Measurements from ENCODE around the gene OR51A2. TPM values are rescaled to one million over a fixed set of nuclear protein-coding genes. Genes with fewer than 3 reads are reported as not detected.

Gene OR51A2, protein sequence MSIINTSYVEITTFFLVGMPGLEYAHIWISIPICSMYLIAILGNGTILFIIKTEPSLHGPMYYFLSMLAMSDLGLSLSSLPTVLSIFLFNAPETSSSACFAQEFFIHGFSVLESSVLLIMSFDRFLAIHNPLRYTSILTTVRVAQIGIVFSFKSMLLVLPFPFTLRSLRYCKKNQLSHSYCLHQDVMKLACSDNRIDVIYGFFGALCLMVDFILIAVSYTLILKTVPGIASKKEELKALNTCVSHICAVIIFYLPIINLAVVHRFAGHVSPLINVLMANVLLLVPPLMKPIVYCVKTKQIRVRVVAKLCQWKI
- total RNA-seq: not detected in 2 replicates

DNA sequence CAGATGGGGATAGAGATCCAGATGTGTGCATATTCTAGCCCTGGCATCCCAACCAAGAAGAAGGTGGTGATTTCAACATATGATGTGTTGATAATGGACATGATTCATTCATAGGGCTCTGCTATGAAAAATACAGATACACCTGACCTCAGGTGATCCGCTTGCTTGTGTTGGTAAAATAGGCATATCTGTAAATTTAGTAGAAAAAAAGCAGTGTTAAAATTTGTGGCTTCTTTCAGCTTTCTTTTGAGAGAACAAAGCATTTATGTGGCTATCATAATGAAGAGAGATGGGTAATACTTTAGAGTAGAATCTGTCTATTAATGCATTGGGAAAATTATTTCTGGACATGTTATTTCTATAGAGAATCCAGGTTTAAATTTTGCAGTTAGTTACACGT is at the start of gene OR51A2:
Gene OR51A2 (minus strand): TSS at position 101 of the 400 bp plus-strand sequence. CDS start 0 bp downstream, at position 101.

DNA sequence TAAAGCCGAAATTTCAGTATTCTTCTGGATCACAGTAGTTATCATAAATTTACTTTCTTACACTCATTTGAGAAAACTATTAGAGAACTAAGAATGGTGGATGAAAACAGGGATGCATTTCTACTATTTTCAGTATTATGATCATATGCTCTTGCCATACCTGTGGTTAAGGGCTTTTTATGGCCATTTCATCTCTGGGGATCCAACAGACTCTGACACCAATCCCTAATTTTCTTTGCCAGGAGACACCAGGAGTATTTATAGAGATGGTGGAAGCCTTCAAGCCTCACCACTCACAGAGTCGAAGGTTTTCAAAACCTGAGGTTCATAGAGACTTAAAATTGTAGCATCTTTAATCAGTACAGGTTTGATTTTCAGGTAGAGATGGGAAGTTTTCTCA is 39.0 kb upstream of the OR51A2 start, which contains the start of gene OR51L1:
Gene OR51L1 (plus strand): TSS at position 301 of the 400 bp plus-strand sequence. CDS start 4,132 bp downstream, outside the sequence.

DNA sequence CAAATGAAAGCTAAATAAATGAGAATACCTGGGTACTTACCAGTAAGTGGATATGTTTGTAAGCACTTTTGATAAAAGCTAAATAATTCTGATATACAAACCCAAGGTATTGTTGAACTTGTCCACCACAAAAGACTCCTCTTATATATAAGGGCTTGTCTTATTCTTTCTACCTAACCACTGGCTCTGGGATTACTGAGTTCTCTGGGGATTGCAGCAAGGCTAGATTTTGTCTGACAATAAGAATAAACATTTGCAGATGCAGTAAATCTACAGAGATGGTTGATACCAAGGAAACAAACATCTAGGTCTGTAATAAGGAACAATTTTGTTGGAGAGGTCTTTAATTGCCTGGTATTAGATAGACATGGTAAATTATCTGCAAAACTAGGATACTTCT is 8.0 kb downstream of the OR51A2 start, which contains the start of gene OR51A4:
Gene OR51A4 (minus strand): TSS at position 101 of the 400 bp plus-strand sequence. CDS start 505 bp downstream, outside the sequence.

DNA sequence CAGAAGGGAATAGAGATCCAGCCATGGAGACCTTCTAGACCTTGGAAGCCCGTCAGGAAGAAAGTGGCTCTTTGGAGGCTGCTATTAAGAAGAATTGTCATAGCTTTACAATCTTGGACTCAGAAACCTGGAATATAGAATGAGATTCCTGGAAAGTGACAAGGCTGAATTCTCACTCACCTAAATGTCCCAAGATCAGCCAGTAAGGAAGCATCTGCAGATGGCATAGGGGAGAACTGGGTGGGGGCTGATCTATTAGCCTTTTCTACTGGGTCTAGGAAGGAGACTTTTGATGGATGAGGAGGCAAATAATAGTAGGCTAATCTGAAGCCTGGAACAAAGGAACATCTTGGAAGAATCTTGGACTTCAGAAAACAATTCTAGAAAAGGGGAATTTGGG is 31.3 kb downstream of the OR51A2 start, which contains the start of gene OR51G1:
Gene OR51G1 (minus strand): TSS at position 101 of the 400 bp plus-strand sequence. CDS start 0 bp downstream, at position 101.

DNA sequence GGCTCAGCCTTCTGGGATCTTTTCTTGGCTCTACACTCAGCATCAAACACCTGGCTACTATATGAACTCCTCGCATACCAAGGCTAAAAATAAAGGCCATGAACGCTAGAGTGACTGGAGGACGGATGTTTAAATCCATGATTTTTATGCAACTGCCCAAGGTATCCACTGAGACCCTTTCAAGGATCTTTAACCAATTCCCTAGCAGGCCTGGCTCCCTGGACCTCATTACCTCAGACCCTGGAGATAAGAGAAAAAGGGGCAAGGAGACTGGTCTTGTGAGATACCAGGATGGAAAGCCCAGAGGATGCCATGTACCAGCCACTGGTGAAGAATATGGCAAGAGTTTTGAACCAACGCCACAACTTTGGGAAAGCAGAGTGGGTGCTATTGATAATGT is 36.3 kb downstream of the OR51A2 start, which contains the start of gene OR51G2:
Gene OR51G2 (minus strand): TSS at position 101 of the 400 bp plus-strand sequence. CDS start 3,687 bp downstream, outside the sequence.

Other genes with a start within 250 kb of the OR51A2 start
- gene OR51F1, start 185.8 kb downstream of the OR51A2 start, total RNA-seq: not detected in 2 replicates
- not detected in 2 replicates for gene OR52R1, start 151.3 kb downstream of the OR51A2 start, total RNA-seq
- gene OR51F2, start 134.4 kb downstream of the OR51A2 start, total RNA-seq: not detected in 2 replicates
- gene OR51S1, start 106.5 kb downstream of the OR51A2 start, total RNA-seq: not detected in 2 replicates
- gene OR51T1, start 73.8 kb downstream of the OR51A2 start, total RNA-seq: not detected in 2 replicates
- gene OR51A7, start 51.9 kb downstream of the OR51A2 start, total RNA-seq: not detected in 2 replicates
- not detected in 2 replicates for gene OR51G2, start 36.4 kb downstream of the OR51A2 start, total RNA-seq
- gene OR51G1, start 31.4 kb downstream of the OR51A2 start, total RNA-seq: not detected in 2 replicates
- not detected in 2 replicates for gene OR51A4, start 8.1 kb downstream of the OR51A2 start, total RNA-seq
- gene OR51L1, start 39.1 kb upstream of the OR51A2 start, total RNA-seq: not detected in 2 replicates
- not detected in 2 replicates for gene OR52J3, start 90.8 kb upstream of the OR51A2 start, total RNA-seq
- gene OR52E2, start 103.9 kb upstream of the OR51A2 start, total RNA-seq: not detected in 2 replicates
- gene OR52E1, start 113.9 kb upstream of the OR51A2 start, total RNA-seq: not detected in 2 replicates
- gene OR52A5, start 182.6 kb upstream of the OR51A2 start, total RNA-seq: not detected in 2 replicates
- gene OR52A1, start 199.0 kb upstream of the OR51A2 start, total RNA-seq: not detected in 2 replicates
- not detected in 2 replicates for gene OR51V1, start 245.0 kb upstream of the OR51A2 start, total RNA-seq